Measurements from ENCODE around the gene MTHFD2L. TPM values are rescaled to one million over a fixed set of nuclear protein-coding genes. Genes with fewer than 3 reads are reported as not detected.
"Not testable (repeated sequence)": the region's sequence is repeated elsewhere in the genome, so short reads cannot be mapped to it uniquely, and the experiment has no call there.

MTHFD2L gene
- total and polyA plus RNA-seq, 2 experiments from 2014 or later = 20.0 to 32.0 TPM

DNA sequence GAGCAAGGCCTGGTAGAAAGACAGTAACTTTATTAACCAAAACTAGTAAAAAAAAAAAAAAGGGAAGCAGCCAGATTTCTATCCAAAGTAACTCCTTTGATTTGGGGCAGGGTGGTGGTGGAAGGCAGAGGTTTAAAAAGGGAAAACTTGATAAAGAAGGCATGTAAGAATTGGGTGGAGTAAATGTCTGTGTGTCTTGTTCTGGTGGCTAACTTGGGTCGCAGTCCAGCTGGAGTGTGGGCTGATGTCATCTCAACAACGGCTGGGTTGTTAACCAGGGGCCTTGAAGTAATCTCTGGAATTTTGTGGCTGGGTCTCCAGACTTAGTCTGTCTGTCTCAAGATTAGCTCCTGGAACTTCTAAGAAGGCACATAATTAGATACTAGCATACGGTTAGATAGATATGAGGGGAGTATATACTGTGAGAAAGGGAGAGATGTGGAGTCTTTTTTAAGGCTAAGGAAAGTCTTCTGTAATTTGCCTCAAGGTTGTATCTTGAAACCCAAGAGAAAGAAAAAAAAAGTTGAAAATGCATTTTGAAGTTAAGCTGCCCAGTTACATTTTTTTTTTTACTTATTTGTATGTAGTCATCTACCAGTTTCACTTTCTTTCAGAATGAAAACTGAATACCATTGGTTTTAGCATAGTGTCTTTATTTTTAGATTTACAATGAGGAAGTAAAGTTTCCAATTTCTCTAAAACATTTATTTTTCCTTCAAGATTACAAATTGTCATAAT is 48.3 kb downstream of the MTHFD2L start:
- H3K27ac ChIP-seq = peak overlapping the region; percentile 58
- TF ChIP-seq EZH2 (IDR thresholded peaks at IDR 0.05; ENCODE audit: borderline replicate concordance) (no peak), EZH2phosphoT487 (IDR thresholded peaks at IDR 0.05; ENCODE audit: low read depth, severe bottlenecking, unreplicated experiment) (no peak)
- TF ChIP-seq, protein P1, sequence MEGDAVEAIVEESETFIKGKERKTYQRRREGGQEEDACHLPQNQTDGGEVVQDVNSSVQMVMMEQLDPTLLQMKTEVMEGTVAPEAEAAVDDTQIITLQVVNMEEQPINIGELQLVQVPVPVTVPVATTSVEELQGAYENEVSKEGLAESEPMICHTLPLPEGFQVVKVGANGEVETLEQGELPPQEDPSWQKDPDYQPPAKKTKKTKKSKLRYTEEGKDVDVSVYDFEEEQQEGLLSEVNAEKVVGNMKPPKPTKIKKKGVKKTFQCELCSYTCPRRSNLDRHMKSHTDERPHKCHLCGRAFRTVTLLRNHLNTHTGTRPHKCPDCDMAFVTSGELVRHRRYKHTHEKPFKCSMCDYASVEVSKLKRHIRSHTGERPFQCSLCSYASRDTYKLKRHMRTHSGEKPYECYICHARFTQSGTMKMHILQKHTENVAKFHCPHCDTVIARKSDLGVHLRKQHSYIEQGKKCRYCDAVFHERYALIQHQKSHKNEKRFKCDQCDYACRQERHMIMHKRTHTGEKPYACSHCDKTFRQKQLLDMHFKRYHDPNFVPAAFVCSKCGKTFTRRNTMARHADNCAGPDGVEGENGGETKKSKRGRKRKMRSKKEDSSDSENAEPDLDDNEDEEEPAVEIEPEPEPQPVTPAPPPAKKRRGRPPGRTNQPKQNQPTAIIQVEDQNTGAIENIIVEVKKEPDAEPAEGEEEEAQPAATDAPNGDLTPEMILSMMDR (IDR thresholded peaks at IDR 0.05; ENCODE audit: poor library complexity) = no peak
- H3K4me2 ChIP-seq = peak overlapping the region; percentile 26
- peak; percentile 22 for DNase-seq (ENCODE audit: low spot score)
- H3K79me2 ChIP-seq = no peaks in the 10 kb centered on the region
- H3K27me3 ChIP-seq = no peaks in the 10 kb centered on the region
- no peaks in the 10 kb centered on the region for H3K9me3 ChIP-seq (ENCODE audit: low read depth)
- no peaks in the 10 kb centered on the region for H3K9me2 ChIP-seq (replicated peaks; ENCODE audit: insufficient read depth)
- WGBS (ENCODE audit: low lambda C conversion rate, missing lambda C conversion rate) = 20% methylated on average over 3 of the region's 3 CpGs
- no peaks in the 10 kb centered on the region for H4K20me1 ChIP-seq (ENCODE audit: insufficient read depth, poor library complexity, severe bottlenecking)
- no peak overlapping the region for H3K4me3 ChIP-seq
- peaks cover 48% of the 10 kb centered on the region for H3K4me1 ChIP-seq (ENCODE audit: insufficient read depth)
- H2AFZ ChIP-seq = peak overlapping the region; percentile 20
- H3K36me3 ChIP-seq (replicated peaks; ENCODE audit: insufficient read depth, low read depth) = no peaks in the 10 kb centered on the region

DNA sequence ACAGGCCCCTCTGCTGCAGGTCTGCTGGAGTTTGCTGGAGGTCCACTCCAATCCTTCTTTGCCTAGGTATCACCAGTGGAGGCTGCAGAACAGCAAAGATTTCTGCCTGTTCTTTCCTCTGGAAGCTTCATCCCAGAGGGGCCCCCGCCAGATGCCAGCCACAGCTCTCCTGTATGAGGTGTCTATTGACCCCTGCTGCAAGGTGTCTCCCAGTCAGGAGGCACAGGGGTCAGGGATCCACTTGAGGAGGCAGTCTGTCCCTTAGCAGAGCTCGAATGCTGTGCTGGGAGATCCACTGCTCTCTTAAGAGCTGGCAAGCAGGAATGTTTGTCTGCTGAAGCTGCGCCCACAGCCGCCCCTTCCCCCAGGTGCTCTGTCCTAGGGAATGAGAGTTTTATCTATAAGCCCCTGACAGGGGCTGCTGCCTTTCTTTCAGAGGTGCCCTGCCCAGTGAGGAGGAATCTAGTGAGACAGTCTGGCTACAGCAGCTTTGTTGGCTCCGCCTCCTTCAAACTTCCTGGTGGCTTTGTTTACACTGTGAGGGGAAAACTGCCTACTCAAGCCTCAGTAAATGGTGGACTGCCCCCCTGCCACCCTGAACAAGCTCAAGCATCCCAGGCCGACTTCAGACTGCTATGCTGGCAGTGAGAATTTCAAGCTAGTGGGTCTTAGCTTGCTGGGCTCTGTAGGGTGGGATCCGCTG is 56.7 kb downstream of the MTHFD2L start:
- H3K79me2 ChIP-seq; H3K27ac ChIP-seq; H3K4me1 ChIP-seq (ENCODE audit: insufficient read depth); H4K20me1 ChIP-seq (ENCODE audit: insufficient read depth, poor library complexity, severe bottlenecking); H3K4me3 ChIP-seq; H3K9me2 ChIP-seq (replicated peaks; ENCODE audit: insufficient read depth); H3K36me3 ChIP-seq (replicated peaks; ENCODE audit: insufficient read depth, low read depth); H3K9me3 ChIP-seq (ENCODE audit: low read depth); H3K27me3 ChIP-seq: not testable (repeated sequence)
- H3K4me2 ChIP-seq = peak overlapping the region; percentile 33
- 73% methylated on average over 7 of the region's 7 CpGs for WGBS (ENCODE audit: low lambda C conversion rate, missing lambda C conversion rate)
- peak; percentile 34 for DNase-seq (ENCODE audit: low spot score)
- H2AFZ ChIP-seq = peak overlapping the region; percentile 20

DNA sequence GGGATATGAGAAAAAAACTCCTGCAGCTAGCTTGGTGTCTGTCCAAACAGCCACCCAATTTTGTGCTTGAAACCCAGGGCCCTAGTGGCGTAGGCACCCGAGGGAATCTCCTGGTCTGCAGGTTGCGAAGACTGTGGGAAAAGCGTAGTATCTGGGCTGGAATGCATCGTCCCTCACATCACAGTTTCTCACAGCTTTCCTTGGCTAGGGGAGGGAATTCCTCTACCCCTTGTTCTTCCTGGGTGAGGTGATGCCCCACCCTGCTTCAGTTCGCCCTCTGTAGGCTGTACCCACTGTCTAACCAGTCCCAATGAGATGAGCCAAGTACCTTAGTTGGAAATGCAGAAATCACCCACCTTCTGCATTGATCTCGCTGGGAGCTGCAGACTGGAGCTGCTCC is 57.3 kb downstream of the MTHFD2L start:
- not testable (repeated sequence) for H2AFZ ChIP-seq; H3K9me2 ChIP-seq (replicated peaks; ENCODE audit: insufficient read depth); H3K9me3 ChIP-seq (ENCODE audit: low read depth); H3K27ac ChIP-seq; H3K36me3 ChIP-seq (replicated peaks; ENCODE audit: insufficient read depth, low read depth); DNase-seq (ENCODE audit: low spot score); H3K4me3 ChIP-seq; H3K4me2 ChIP-seq; H3K4me1 ChIP-seq (ENCODE audit: insufficient read depth); H3K27me3 ChIP-seq; H4K20me1 ChIP-seq (ENCODE audit: insufficient read depth, poor library complexity, severe bottlenecking); H3K79me2 ChIP-seq
- 95% methylated on average over 7 of the region's 7 CpGs for WGBS (ENCODE audit: low lambda C conversion rate, missing lambda C conversion rate)

DNA sequence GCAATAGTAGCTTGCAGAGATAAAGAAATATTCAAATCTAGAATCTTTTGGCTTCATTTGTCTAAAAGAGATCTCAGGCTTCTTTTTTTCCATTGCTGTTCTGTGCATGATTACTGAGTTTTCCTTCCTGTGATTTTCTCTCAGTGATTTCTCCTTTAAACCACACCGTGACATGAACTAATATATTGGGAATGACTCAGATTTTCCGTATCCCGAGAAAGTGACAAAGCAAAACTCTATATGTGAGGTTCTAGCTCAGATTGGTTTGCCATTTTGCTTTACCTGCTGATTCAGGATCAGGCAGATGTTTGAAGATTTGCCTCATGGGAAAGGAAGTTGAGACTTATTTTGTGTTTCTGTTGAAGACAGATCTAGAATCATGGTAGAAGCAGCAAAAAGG is 59.4 kb downstream of the MTHFD2L start:
- Histone ChIP-seq H3K9me2 (replicated peaks; ENCODE audit: insufficient read depth) (no peaks in the 10 kb centered on the region), H4K20me1 (ENCODE audit: insufficient read depth, poor library complexity, severe bottlenecking) (no peaks in the 10 kb centered on the region), H3K27me3 (no peaks in the 10 kb centered on the region), H2AFZ (no peak overlapping the region), H3K36me3 (replicated peaks; ENCODE audit: insufficient read depth, low read depth) (no peaks in the 10 kb centered on the region), H3K4me3 (no peak overlapping the region), H3K27ac (no peak overlapping the region), H3K4me2 (no peak overlapping the region), H3K79me2 (no peaks in the 10 kb centered on the region), H3K4me1 (ENCODE audit: insufficient read depth) (peaks cover 10% of the 10 kb centered on the region), H3K9me3 (ENCODE audit: low read depth) (peaks cover 4% of the 10 kb centered on the region)
- 90% methylated on average over 3 of the region's 3 CpGs for WGBS (ENCODE audit: low lambda C conversion rate, missing lambda C conversion rate)
- DNase-seq (ENCODE audit: low spot score) = no peak
- TF ChIP-seq EZH2 (IDR thresholded peaks at IDR 0.05; ENCODE audit: borderline replicate concordance) (no peak), EZH2phosphoT487 (IDR thresholded peaks at IDR 0.05; ENCODE audit: low read depth, severe bottlenecking, unreplicated experiment) (no peak)
- TF ChIP-seq, protein P1 (IDR thresholded peaks at IDR 0.05; ENCODE audit: poor library complexity) = no peak
